HPDE6-E6E7 (cell line): ENCODE measurements around the gene SYT7.

Source experiments
- DNase-seq: peaks from one replicate; pipeline ENCODE4 v3.0.0; 2011; ENCODE audit warnings: missing footprints; ENCODE audit errors: extremely low spot score

Gene SYT7

DNA sequence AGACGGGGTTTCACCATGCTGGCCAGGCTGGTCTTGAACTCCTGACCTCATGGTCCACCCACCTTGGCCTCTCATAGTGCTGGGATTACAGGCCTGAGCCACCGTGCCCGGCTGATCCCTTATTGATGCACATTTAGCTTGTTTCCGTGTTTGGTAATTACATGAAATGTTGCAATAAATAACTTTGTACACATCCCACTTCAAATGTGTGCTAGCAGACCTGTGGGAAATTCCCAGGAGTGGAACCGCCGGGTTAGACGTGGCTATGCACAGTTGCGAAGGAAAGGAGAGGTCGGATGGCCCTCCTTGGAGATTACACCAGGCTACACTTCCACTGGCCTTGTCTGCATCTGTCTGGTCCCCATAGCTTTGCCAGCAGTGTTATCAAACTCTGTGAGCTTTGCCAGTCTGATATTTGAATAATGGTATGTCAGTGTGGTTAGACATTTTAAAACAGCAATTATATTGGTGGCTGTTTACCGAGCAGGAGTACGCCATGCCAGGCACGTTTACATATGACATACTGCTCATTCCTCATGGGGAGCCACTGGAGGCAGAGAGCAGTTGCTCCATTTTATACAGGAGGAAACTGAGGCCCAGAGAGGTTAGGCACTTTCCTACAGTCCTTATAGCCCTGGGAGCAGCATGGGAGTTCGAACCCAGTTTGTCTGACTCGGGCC, 27.2 kb upstream of the SYT7 start:
- DNase-seq, result no peak

- no peak for DNase-seq
Measured at GRCh38 chr11:61607426-61607825, 26.6 kb upstream of the SYT7 start.

- no peak for DNase-seq
Measured at GRCh38 chr11:61603667-61604066, 22.8 kb upstream of the SYT7 start.

- peak; percentile 97 for DNase-seq
Measured at GRCh38 chr11:61602775-61603569, 22.1 kb upstream of the SYT7 start.

DNA sequence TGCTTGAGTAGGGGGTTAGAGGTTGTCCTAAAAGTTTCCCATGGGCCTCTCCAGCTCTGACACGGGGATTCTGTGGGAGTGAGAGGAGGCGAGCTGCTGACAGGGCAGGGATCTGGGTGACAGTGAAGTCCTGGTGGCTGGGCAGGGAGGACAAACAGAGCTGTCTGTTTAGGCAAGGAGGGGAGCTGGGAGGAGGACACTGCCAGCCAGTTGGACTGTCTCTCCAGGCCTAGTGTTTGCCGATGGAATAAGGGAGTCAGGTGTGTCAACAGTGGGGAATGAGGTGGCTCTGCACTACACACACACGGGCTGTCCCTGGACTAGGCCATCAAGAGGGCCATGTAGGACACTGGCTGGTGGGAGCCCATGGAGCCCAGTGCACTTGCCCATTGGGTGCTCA, 20.6 kb upstream of the SYT7 start:
- DNase-seq, result no peak

DNA sequence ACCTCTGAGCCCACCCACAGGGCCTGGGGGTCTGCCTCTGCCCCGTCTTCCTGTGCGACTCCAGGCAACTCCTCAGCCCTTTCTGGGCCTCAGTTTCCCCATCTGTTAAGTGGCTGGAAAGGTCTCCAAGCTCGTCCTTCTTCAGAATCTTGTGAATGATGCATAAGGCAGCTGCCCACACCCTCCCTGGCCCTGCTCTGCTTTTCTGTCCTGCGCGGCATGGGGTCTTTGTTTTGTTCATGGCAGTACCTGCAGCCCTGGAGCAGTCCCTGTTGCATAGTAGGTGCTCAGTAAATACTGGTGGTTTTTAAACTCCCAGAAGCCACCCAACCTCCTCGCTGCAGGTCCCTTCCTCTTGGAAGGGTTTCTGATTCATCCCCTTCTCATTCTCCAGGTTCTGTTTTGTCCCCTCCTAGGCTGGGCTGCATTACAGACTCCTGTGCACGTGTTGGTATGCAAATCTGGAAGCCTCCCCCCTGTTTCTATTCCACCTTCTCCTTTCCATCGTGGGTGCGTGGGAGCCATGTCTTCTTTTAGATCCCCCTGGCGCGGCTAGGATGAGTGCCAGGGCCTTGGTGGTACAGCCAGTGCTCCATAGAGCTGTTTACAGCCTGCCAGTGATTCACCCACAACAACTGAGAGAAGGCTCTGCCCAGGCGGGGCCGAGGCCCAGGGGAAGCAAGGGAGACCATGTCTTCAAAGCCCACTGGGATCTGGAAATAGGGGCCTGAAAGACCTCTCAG, 19.3 kb upstream of the SYT7 start:
- DNase-seq, result no peak

GRCh38 chr11:61598886-61599868, 18.3 kb upstream of the SYT7 start:
- no peak for DNase-seq

- DNase-seq, result no peak
Measured at GRCh38 chr11:61598374-61598773, 17.5 kb upstream of the SYT7 start.

DNA sequence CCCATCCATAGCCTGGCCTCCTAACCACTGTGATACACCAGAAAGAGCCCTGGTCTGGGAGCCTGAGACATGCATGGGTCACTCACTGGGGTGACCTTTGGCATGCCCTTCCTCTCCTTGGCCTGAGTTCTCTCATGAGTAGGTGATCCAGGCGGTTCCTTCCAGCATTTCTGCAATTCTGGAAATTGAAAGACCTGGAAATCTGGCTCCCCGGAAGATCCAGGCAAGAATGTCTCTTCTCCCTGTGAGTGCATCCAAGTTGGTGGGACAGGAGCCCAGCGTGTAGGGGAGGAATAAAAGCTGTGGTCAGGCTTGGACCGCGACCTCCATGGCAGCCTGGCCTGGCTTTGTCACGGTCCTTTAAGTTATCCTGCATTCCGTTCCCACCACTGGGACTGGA, 16.1 kb upstream of the SYT7 start:
- no peak for DNase-seq

GRCh38 chr11:61596542-61596941, 15.7 kb upstream of the SYT7 start:
- no peak for DNase-seq

GRCh38 chr11:61594907-61595257, 14.0 kb upstream of the SYT7 start:
- DNase-seq, result no peak

GRCh38 chr11:61593151-61593550, 12.3 kb upstream of the SYT7 start:
- no peak for DNase-seq

- DNase-seq, result no peak
Measured at GRCh38 chr11:61592176-61592575, 11.3 kb upstream of the SYT7 start.

GRCh38 chr11:61589961-61590360, 9.1 kb upstream of the SYT7 start:
- DNase-seq, result no peak

DNA sequence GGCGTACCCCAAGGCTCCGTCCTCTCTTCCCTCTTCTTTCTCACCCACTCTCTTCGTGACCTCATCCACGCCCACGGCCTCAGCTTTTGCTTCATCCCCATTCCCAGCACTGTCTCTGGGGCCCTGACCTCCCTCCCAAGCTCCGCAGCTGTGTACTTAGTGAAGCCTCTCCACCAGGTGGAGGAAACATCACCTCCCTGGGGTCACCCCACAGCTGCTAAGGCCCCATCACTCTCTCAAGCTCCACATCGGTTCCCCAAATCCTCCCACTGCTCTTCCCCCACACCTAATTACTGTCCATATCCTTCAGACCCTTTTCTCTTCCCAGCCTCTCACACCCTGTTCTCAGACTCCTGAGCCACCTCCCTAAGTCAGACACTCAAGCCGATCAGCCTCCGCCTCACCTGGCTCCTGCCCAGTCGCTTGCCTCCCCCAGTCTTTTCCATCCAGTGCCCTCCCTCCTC, 7.9 kb upstream of the SYT7 start:
- DNase-seq, result no peak

DNA sequence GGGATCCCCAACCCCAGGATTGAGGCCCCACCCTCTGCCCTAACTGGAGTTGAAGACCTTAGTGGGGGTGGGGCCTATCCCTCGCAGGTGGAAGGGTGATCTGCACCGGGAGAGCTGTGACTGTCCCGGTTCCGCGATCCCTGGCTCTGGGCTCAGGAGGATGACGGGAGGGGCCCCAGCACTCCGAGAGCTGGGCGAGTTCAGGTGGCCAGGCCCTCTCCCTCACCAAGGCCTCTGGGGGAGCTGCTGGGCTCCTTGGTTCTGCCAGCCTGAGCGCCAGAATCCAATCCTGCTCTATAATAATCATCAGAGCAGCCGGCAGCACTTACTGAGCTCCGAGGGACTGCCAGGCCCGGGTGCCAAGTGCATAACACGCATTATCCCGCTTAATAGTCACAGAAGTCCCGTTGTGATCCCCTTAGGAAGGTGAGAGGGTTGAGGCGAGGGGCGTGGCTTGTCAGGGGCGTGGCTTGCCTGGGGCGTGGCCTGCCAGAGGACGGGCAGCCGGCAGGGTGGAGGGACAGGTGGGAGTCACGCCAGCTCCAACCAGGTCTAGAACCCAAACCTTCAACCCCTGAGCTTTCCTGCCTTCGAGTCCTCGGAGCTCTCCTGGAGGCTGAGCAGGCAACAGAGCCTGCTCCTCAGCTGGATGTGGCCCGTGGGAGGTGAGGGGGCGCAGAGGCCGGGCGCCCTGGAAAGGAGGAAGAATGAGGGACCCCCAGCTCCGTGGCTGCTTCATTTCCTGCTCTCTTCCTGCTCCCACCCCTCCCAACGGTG, 7.3 kb upstream of the SYT7 start:
- DNase-seq, result peak; percentile 69

DNA sequence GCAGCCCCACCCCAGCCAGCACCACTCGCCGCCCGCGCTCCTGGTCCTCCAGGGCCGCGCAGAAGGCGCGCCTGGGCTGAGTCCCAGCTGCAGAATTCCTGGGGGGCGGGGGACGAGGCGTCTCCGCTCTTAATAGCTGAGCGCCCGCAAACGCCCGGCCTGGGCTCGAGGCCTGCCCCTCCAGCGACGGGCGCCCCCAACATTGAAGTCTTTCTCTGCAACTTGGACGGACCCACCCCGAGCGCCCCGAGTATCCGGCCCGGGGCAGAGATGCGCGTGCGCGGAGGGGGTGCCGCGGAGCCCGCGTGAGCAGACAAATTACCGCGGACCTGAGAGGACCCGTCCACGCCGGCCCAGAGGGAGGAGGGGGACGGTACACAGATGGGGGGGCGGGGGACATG, 6.7 kb upstream of the SYT7 start:
- DNase-seq, result peak; percentile 55

- DNase-seq, result no peak
Measured at GRCh38 chr11:61586792-61587430, 6.0 kb upstream of the SYT7 start.

DNA sequence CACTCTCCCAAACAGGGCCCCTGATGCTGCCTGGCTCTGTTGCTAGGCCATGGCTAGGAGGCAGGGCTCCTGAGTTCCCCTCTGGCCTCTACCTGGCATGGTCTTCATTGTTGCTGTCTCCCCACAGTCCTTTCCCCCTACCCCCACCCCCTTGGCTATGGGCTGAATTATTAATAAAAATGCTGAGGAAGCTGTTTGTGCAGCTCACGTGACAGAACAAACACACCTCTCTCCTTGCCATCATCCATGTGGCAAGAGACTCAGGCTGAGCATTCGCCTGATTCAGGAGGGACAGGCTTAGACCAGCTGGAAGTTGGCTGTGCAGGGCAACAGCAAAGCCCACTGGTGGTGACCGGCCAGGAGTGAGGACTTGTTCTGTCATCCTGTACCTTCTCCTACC, 4.2 kb upstream of the SYT7 start:
- no peak for DNase-seq

- DNase-seq, result no peak
Measured at GRCh38 chr11:61581931-61582330, 1.1 kb upstream of the SYT7 start.
